Measurements from ENCODE around the gene OR8D4. TPM values are rescaled to one million over a fixed set of nuclear protein-coding genes. Genes with fewer than 3 reads are reported as not detected.
"Not testable (repeated sequence)": the region's sequence is repeated elsewhere in the genome, so short reads cannot be mapped to it uniquely, and the experiment has no call there.

Gene OR8D4
- not detected in 2 replicates for total RNA-seq

GRCh38 chr11:123901867-123902266 is at the start of gene OR8D4:
Gene OR8D4, plus strand, starts transcription at chr11:123902167. Its CDS starts 4,265 bp downstream, at chr11:123906432.
- intact Hi-C loops (cut with micrococcal nuclease) = no loop called here

GRCh38 chr11:123852321-123852720 is 49.6 kb upstream of the OR8D4 start:
- intact Hi-C loops (cut with micrococcal nuclease) = no loop called here

- intact Hi-C loops (cut with micrococcal nuclease) = no loop called here
These were observed 48.9 kb upstream of the OR8D4 start for GRCh38 chr11:123853038-123853437.

GRCh38 chr11:123856444-123856843 is 45.5 kb upstream of the OR8D4 start:
- intact Hi-C loops (cut with micrococcal nuclease) = no loop called here

GRCh38 chr11:123859731-123860130 is 42.2 kb upstream of the OR8D4 start:
- intact Hi-C loops (cut with micrococcal nuclease) = no loop called here

- intact Hi-C loops (cut with micrococcal nuclease) = not testable (repeated sequence)
These were observed 36.7 kb upstream of the OR8D4 start for GRCh38 chr11:123865293-123865692.

- intact Hi-C loops (cut with micrococcal nuclease) = not testable (repeated sequence)
These were observed 34.2 kb upstream of the OR8D4 start for GRCh38 chr11:123867795-123868194.

- intact Hi-C loops (cut with micrococcal nuclease) = no loop called here
These were observed 21.1 kb upstream of the OR8D4 start for GRCh38 chr11:123880912-123881311.

GRCh38 chr11:123885570-123885969 is 16.4 kb upstream of the OR8D4 start, which contains the start of gene TMEM225:
Gene TMEM225, minus strand, starts transcription at chr11:123885670. Its CDS starts 245 bp downstream, at chr11:123885425.
- intact Hi-C loops (cut with micrococcal nuclease) = no loop called here

- intact Hi-C loops (cut with micrococcal nuclease) = no loop called here
These were observed 9.9 kb upstream of the OR8D4 start for GRCh38 chr11:123892031-123892430.

- intact Hi-C loops (cut with micrococcal nuclease) = no loop called here
These were observed 2.2 kb upstream of the OR8D4 start for GRCh38 chr11:123899792-123900191.

- intact Hi-C loops (cut with micrococcal nuclease) = no loop called here
These were observed 2.0 kb downstream of the OR8D4 start for GRCh38 chr11:123903932-123904331.

- intact Hi-C loops (cut with micrococcal nuclease) = no loop called here
These were observed 3.0 kb downstream of the OR8D4 start for GRCh38 chr11:123904932-123905331.

GRCh38 chr11:123905826-123906225 is 3.9 kb downstream of the OR8D4 start:
- intact Hi-C loops (cut with micrococcal nuclease) = no loop called here

GRCh38 chr11:123920943-123921342 is 19.0 kb downstream of the OR8D4 start:
- intact Hi-C loops (cut with micrococcal nuclease) = no loop called here

GRCh38 chr11:123924027-123924426 is 22.1 kb downstream of the OR8D4 start:
- intact Hi-C loops (cut with micrococcal nuclease) = no loop called here

GRCh38 chr11:123939317-123939716 is 37.4 kb downstream of the OR8D4 start, which contains the start of gene OR4D5:
Gene OR4D5, plus strand, starts transcription at chr11:123939617. Its CDS starts 0 bp downstream, at chr11:123939617.
- intact Hi-C loops (cut with micrococcal nuclease) = no loop called here

GRCh38 chr11:123942413-123942812 is 40.4 kb downstream of the OR8D4 start:
- intact Hi-C loops (cut with micrococcal nuclease) = no loop called here

- intact Hi-C loops (cut with micrococcal nuclease) = no loop called here
These were observed 41.8 kb downstream of the OR8D4 start, which contains the start of gene OR6T1 for GRCh38 chr11:123943738-123944137. Gene OR6T1, minus strand, starts transcription at chr11:123943838. Its CDS starts 0 bp downstream, at chr11:123943838.

GRCh38 chr11:123945132-123945531 is 43.2 kb downstream of the OR8D4 start:
- intact Hi-C loops (cut with micrococcal nuclease) = no loop called here

- intact Hi-C loops (cut with micrococcal nuclease) = no loop called here
These were observed 54.8 kb downstream of the OR8D4 start for GRCh38 chr11:123956752-123957151.
